Measurements from ENCODE around the gene RBM15B.

DNA sequence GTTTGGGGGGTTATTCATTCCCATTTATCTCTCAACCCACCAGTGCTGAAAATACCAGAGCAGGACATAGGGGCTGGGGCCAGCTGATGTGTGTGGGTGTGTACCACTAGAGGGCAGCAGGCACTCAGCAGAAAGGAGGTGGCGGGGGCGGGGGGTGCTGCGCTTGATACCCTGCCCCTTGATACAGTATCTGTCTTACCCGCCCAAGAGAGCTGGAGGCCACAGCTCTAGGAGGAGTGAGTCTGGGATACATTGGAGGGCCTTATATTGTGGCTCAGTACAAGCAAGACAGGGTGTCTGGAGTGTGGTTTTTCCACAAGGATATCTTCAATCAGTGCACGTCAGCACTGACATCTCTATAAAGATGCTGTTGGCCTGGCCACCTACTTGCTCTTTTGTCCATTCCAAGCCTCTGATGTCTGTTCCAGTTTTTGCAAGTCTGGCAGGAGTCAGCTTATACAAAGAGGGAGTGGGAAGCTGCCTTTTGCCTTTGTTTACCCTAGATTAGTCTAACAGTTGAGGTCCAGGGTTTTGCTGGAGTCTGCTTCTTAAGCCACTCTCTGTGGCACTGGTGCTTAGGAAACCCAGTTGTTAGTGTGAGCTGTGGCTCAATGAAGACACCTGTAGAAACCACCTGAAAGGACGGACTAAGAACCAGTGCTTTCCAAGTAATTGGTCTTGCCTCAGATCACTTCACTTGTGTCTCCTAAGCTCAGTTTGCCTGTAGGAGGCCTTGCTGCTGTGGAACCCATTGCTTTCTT is 1.5 kb upstream of the RBM15B start:
- TF ChIP-seq CEBPB (IDR thresholded peaks at IDR 0.05) (no peak), HDAC2 (IDR thresholded peaks at IDR 0.05) (no peak), BHLHE40 (IDR thresholded peaks at IDR 0.05; ENCODE audit: low read depth, low read length) (no peak), MAZ (IDR thresholded peaks at IDR 0.05; ENCODE audit: borderline replicate concordance, low read depth, low read length) (no peak)
- TF ChIP-seq, protein P1, sequence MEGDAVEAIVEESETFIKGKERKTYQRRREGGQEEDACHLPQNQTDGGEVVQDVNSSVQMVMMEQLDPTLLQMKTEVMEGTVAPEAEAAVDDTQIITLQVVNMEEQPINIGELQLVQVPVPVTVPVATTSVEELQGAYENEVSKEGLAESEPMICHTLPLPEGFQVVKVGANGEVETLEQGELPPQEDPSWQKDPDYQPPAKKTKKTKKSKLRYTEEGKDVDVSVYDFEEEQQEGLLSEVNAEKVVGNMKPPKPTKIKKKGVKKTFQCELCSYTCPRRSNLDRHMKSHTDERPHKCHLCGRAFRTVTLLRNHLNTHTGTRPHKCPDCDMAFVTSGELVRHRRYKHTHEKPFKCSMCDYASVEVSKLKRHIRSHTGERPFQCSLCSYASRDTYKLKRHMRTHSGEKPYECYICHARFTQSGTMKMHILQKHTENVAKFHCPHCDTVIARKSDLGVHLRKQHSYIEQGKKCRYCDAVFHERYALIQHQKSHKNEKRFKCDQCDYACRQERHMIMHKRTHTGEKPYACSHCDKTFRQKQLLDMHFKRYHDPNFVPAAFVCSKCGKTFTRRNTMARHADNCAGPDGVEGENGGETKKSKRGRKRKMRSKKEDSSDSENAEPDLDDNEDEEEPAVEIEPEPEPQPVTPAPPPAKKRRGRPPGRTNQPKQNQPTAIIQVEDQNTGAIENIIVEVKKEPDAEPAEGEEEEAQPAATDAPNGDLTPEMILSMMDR (IDR thresholded peaks at IDR 0.05): peak; percentile 55
- TF ChIP-seq, protein P2, sequence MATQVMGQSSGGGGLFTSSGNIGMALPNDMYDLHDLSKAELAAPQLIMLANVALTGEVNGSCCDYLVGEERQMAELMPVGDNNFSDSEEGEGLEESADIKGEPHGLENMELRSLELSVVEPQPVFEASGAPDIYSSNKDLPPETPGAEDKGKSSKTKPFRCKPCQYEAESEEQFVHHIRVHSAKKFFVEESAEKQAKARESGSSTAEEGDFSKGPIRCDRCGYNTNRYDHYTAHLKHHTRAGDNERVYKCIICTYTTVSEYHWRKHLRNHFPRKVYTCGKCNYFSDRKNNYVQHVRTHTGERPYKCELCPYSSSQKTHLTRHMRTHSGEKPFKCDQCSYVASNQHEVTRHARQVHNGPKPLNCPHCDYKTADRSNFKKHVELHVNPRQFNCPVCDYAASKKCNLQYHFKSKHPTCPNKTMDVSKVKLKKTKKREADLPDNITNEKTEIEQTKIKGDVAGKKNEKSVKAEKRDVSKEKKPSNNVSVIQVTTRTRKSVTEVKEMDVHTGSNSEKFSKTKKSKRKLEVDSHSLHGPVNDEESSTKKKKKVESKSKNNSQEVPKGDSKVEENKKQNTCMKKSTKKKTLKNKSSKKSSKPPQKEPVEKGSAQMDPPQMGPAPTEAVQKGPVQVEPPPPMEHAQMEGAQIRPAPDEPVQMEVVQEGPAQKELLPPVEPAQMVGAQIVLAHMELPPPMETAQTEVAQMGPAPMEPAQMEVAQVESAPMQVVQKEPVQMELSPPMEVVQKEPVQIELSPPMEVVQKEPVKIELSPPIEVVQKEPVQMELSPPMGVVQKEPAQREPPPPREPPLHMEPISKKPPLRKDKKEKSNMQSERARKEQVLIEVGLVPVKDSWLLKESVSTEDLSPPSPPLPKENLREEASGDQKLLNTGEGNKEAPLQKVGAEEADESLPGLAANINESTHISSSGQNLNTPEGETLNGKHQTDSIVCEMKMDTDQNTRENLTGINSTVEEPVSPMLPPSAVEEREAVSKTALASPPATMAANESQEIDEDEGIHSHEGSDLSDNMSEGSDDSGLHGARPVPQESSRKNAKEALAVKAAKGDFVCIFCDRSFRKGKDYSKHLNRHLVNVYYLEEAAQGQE (IDR thresholded peaks at IDR 0.05): no peak
- TF ChIP-seq, protein P3, sequence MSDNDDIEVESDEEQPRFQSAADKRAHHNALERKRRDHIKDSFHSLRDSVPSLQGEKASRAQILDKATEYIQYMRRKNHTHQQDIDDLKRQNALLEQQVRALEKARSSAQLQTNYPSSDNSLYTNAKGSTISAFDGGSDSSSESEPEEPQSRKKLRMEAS (IDR thresholded peaks at IDR 0.05): no peak
- TF ChIP-seq, protein P4, sequence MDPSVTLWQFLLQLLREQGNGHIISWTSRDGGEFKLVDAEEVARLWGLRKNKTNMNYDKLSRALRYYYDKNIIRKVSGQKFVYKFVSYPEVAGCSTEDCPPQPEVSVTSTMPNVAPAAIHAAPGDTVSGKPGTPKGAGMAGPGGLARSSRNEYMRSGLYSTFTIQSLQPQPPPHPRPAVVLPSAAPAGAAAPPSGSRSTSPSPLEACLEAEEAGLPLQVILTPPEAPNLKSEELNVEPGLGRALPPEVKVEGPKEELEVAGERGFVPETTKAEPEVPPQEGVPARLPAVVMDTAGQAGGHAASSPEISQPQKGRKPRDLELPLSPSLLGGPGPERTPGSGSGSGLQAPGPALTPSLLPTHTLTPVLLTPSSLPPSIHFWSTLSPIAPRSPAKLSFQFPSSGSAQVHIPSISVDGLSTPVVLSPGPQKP (IDR thresholded peaks at IDR 0.05; ENCODE audit: low read depth, low read length): no peak

All from A549 (cell line).